SH-SY5Y (cell line): Measurements from ENCODE around the gene RIN3.

Experiments used
- GATA2 ChIP-seq: IDR thresholded peaks from 2 replicates; pipeline ENCODE4 v1.6.1; 2011; ENCODE audit warnings: mild to moderate bottlenecking, low read depth, low read length
- GATA3 ChIP-seq: IDR thresholded peaks from 2 replicates; pipeline ENCODE4 v1.6.1; 2011; ENCODE audit warnings: low read depth, mild to moderate bottlenecking, low read length, moderate library complexity

GRCh38 chr14:92686411-92686899 is 172.9 kb downstream of the RIN3 start:
- TF ChIP-seq GATA3 (no peak), GATA2 (no peak)
